Skin of body (tissue), 2 donors: Measurements from ENCODE around the gene DCAF8L2. TPM values are rescaled to one million over a fixed set of nuclear protein-coding genes. Genes with fewer than 3 reads are reported as not detected.
"Not testable (repeated sequence)": the region's sequence is repeated elsewhere in the genome, so short reads cannot be mapped to it uniquely, and the experiment has no call there.

Experiments
- DNase-seq: peaks from one replicate; lab custom pipeline; 2025; lab: John Stamatoyannopoulos, UW
- total RNA-seq: library from RNA; depleted of rRNA; stranded (reverse); fragments of >200 nt; gene quantifications from one replicate; pipeline ENCODE4 v1.2.3, GENCODE V29; 2014

The DCAF8L2 gene
- total RNA-seq, 1 donor from 2014 or later = not detected

- no peak for DNase-seq
Observed at GRCh38 chrX:27679281-27679680, 89.1 kb downstream of the DCAF8L2 start.

- DNase-seq = no peak
Observed at GRCh38 chrX:27680726-27681125, 90.6 kb downstream of the DCAF8L2 start.

GRCh38 chrX:27683566-27684208, 93.5 kb downstream of the DCAF8L2 start:
- DNase-seq = not testable (repeated sequence)

GRCh38 chrX:27694667-27695066, 104.5 kb downstream of the DCAF8L2 start:
- DNase-seq = no peak

GRCh38 chrX:27706526-27706925, 116.4 kb downstream of the DCAF8L2 start:
- peak; percentile 22 for DNase-seq

- no peak for DNase-seq
Observed at GRCh38 chrX:27715610-27716009, 125.5 kb downstream of the DCAF8L2 start.

- DNase-seq = no peak
Observed at GRCh38 chrX:27728291-27728690, 138.1 kb downstream of the DCAF8L2 start.

- DNase-seq = no peak
Observed at GRCh38 chrX:27731962-27732361, 141.8 kb downstream of the DCAF8L2 start.

- no peak for DNase-seq
Observed at GRCh38 chrX:27735914-27736313, 145.8 kb downstream of the DCAF8L2 start.

- no peak for DNase-seq
Observed at GRCh38 chrX:27740933-27741332, 150.8 kb downstream of the DCAF8L2 start.

- not testable (repeated sequence) for DNase-seq
Observed at GRCh38 chrX:27743521-27743920, 153.4 kb downstream of the DCAF8L2 start.

GRCh38 chrX:27746516-27746915, 156.4 kb downstream of the DCAF8L2 start:
- DNase-seq = no peak

- DNase-seq = not testable (repeated sequence)
Observed at GRCh38 chrX:27750298-27750697, 160.2 kb downstream of the DCAF8L2 start.

GRCh38 chrX:27751976-27752375, 161.8 kb downstream of the DCAF8L2 start:
- no peak for DNase-seq

GRCh38 chrX:27765718-27766117, 175.6 kb downstream of the DCAF8L2 start:
- no peak for DNase-seq

- DNase-seq = no peak
Observed at GRCh38 chrX:27767387-27767786, 177.2 kb downstream of the DCAF8L2 start.

- DNase-seq = no peak
Observed at GRCh38 chrX:27775984-27776383, 185.8 kb downstream of the DCAF8L2 start.

- no peak for DNase-seq
Observed at GRCh38 chrX:27796640-27797257, 206.6 kb downstream of the DCAF8L2 start.

GRCh38 chrX:27797575-27797974, 207.4 kb downstream of the DCAF8L2 start:
- DNase-seq = no peak
